T-helper 2 cell treated with Interferon-gamma antibody and Interleukin-4, amounts not matched to agents 100 ng/mL and 5 ng/mL, for 36 hours (primary cell): ENCODE measurements around the gene RBM19. TPM values are rescaled to one million over a fixed set of nuclear protein-coding genes. Genes with fewer than 3 reads are reported as not detected.

ENCODE experiments used
- intact Hi-C: fragments of 100-400 bp; cut with micrococcal nuclease; formaldehyde crosslinking; loops from one replicate; pipeline ENCODE4 v1.15.1; 2023
- total RNA-seq: library from RNA; stranded (reverse); gene quantifications from 2 replicates; pipeline ENCODE4 v1.2.3, GENCODE V29; 2022

RBM19 gene
- total RNA-seq, 1 donor from 2014 or later: 44.2 TPM

GRCh38 chr12:113805673-113806072, 160.5 kb downstream of the RBM19 start:
- intact Hi-C loops: no loop called here

- intact Hi-C loops: no loop called here
Observed at GRCh38 chr12:113804961-113805600, 161.0 kb downstream of the RBM19 start.

GRCh38 chr12:113803759-113804140, 162.4 kb downstream of the RBM19 start:
- intact Hi-C loops: no loop called here

GRCh38 chr12:113802966-113803758, 163.0 kb downstream of the RBM19 start:
- intact Hi-C loops: no loop called here

GRCh38 chr12:113802000-113802749, 163.9 kb downstream of the RBM19 start:
- intact Hi-C loops: no loop called here

GRCh38 chr12:113800201-113800600, 165.9 kb downstream of the RBM19 start:
- intact Hi-C loops: no loop called here

- intact Hi-C loops: no loop called here
Observed at GRCh38 chr12:113798552-113798951, 167.6 kb downstream of the RBM19 start.

GRCh38 chr12:113797535-113797868, 168.6 kb downstream of the RBM19 start:
- intact Hi-C loops: no loop called here

GRCh38 chr12:113796852-113797534, 169.1 kb downstream of the RBM19 start:
- intact Hi-C loops: no loop called here

- intact Hi-C loops: no loop called here
Observed at GRCh38 chr12:113796066-113796827, 169.9 kb downstream of the RBM19 start.

- intact Hi-C loops: no loop called here
Observed at GRCh38 chr12:113795445-113795844, 170.7 kb downstream of the RBM19 start.

GRCh38 chr12:113794774-113795173, 171.4 kb downstream of the RBM19 start:
- intact Hi-C loops: no loop called here

GRCh38 chr12:113793250-113793649, 172.9 kb downstream of the RBM19 start:
- intact Hi-C loops: no loop called here

GRCh38 chr12:113792450-113792849, 173.7 kb downstream of the RBM19 start:
- intact Hi-C loops: no loop called here

GRCh38 chr12:113788020-113788856, 177.9 kb downstream of the RBM19 start:
- intact Hi-C loops: no loop called here

GRCh38 chr12:113786107-113786506, 180.0 kb downstream of the RBM19 start:
- intact Hi-C loops: no loop called here

- intact Hi-C loops: no loop called here
Observed at GRCh38 chr12:113783811-113784210, 182.3 kb downstream of the RBM19 start.

- intact Hi-C loops: no loop called here
Observed at GRCh38 chr12:113782873-113783272, 183.3 kb downstream of the RBM19 start.

- intact Hi-C loops: no loop called here
Observed at GRCh38 chr12:113781415-113782198, 184.5 kb downstream of the RBM19 start.
